Loucy (cell line): ENCODE results near the gene ITGA11.

Experiments used
- H2AFZ ChIP-seq: fragments of 200-600 bp; sonication (generic); 2 replicates; pipeline ENCODE4 v1.6.0; 2016; ENCODE audit warnings: antibody characterized with exemption, mild to moderate bottlenecking, low read length, moderate library complexity
- H3F3A ChIP-seq: fragments of 200-600 bp; 2 replicates; pipeline ENCODE4 v1.6.0; 2016; ENCODE audit warnings: antibody characterized with exemption, low read depth, mild to moderate bottlenecking
- H3K27me3 ChIP-seq: fragments of 200-600 bp; sonication (generic); 2 replicates; pipeline ENCODE4 v1.6.1; 2014; ENCODE audit warnings: low read length, mild to moderate bottlenecking; ENCODE audit not compliant: insufficient read depth, poor library complexity, severe bottlenecking
- H3K36me3 ChIP-seq: fragments of 200-600 bp; sonication (generic); 2 replicates; pipeline ENCODE4 v1.6.1; 2016; ENCODE audit warnings: low read length; ENCODE audit not compliant: insufficient read depth
- H3K4me1 ChIP-seq: fragments of 200-600 bp; sonication (generic); 2 replicates; pipeline ENCODE4 v1.5.1; 2014; ENCODE audit warnings: low read length, mild to moderate bottlenecking; ENCODE audit not compliant: insufficient read depth, poor library complexity, severe bottlenecking
- H3K4me2 ChIP-seq: fragments of 200-600 bp; sonication (generic); 2 replicates; pipeline ENCODE4 v1.6.0; 2014; ENCODE audit warnings: antibody characterized with exemption, low read length, low read depth, mild to moderate bottlenecking; ENCODE audit not compliant: poor library complexity, severe bottlenecking
- H3K4me3 ChIP-seq: fragments of 200-600 bp; sonication (generic); 2 replicates; pipeline ENCODE4 v1.5.1; 2014; ENCODE audit warnings: low read length, mild to moderate bottlenecking, mixed read lengths; ENCODE audit not compliant: poor library complexity, severe bottlenecking
- H3K79me2 ChIP-seq: fragments of 200-600 bp; sonication (generic); 2 replicates; pipeline ENCODE4 v1.6.1; 2014; ENCODE audit warnings: low read length; ENCODE audit not compliant: insufficient read depth
- H3K9ac ChIP-seq: fragments of 200-600 bp; sonication (generic); 2 replicates; pipeline ENCODE4 v1.6.0; 2014; ENCODE audit warnings: mild to moderate bottlenecking, low read depth, low read length, moderate library complexity; ENCODE audit not compliant: poor library complexity, severe bottlenecking
- H3K9me2 ChIP-seq: fragments of 200-600 bp; sonication (generic); replicated peaks from 2 replicates; pipeline ENCODE4 v1.6.1; 2016; ENCODE audit warnings: low read depth, low read length, mixed read lengths
- H3K9me3 ChIP-seq: fragments of 200-600 bp; sonication (generic); 2 replicates; pipeline ENCODE4 v1.6.1; 2014; ENCODE audit warnings: mild to moderate bottlenecking, antibody characterized with exemption, low read length, low read depth; ENCODE audit not compliant: insufficient read depth
- H4K20me1 ChIP-seq: fragments of 200-600 bp; sonication (generic); 2 replicates; pipeline ENCODE4 v1.6.0; 2014; ENCODE audit warnings: antibody characterized with exemption, low read length, mild to moderate bottlenecking; ENCODE audit not compliant: insufficient read depth, poor library complexity, severe bottlenecking
- CTCF ChIP-seq: fragments of 200-600 bp; sonication (generic); conservative IDR thresholded peaks from 2 replicates; pipeline ENCODE4 v1.5.1; 2014; ENCODE audit warnings: mild to moderate bottlenecking, antibody characterized with exemption, low read length
- EZH2phosphoT487 ChIP-seq: fragments of 200-600 bp; IDR thresholded peaks from 2 replicates; pipeline ENCODE4 v1.6.1; 2018; ENCODE audit warnings: antibody characterized with exemption, mild to moderate bottlenecking, moderate library complexity, borderline replicate concordance

ITGA11 gene

GRCh38 chr15:68415061-68415460 is 16.9 kb downstream of the ITGA11 start:
- no peaks in the 10 kb centered on the region for H3K9me3 ChIP-seq
- H3K27me3 ChIP-seq: no peaks in the 10 kb centered on the region
- no peaks in the 10 kb centered on the region for H3K4me1 ChIP-seq
- no peak overlapping the region for H3K9ac ChIP-seq
- no peak overlapping the region for H3K4me2 ChIP-seq
- no peaks in the 10 kb centered on the region for H3K36me3 ChIP-seq
- H2AFZ ChIP-seq: no peak overlapping the region
- TF ChIP-seq CTCF: no peak
- TF ChIP-seq EZH2phosphoT487: no peak
- no peaks in the 10 kb centered on the region for H3F3A ChIP-seq
- no peaks in the 10 kb centered on the region for H4K20me1 ChIP-seq
- no peaks in the 10 kb centered on the region for H3K79me2 ChIP-seq
- H3K9me2 ChIP-seq: no peaks in the 10 kb centered on the region
- no peak overlapping the region for H3K4me3 ChIP-seq

- no peak overlapping the region for H3K4me2 ChIP-seq
- H3K9me3 ChIP-seq: no peaks in the 10 kb centered on the region
- TF ChIP-seq CTCF (no peak), EZH2phosphoT487 (no peak)
- H3K79me2 ChIP-seq: no peaks in the 10 kb centered on the region
- H4K20me1 ChIP-seq: no peaks in the 10 kb centered on the region
- no peak overlapping the region for H2AFZ ChIP-seq
- no peak overlapping the region for H3K9ac ChIP-seq
- no peaks in the 10 kb centered on the region for H3K9me2 ChIP-seq
- H3K4me1 ChIP-seq: no peaks in the 10 kb centered on the region
- no peak overlapping the region for H3K4me3 ChIP-seq
- no peaks in the 10 kb centered on the region for H3K27me3 ChIP-seq
- H3K36me3 ChIP-seq: no peaks in the 10 kb centered on the region
- no peaks in the 10 kb centered on the region for H3F3A ChIP-seq
Observed at GRCh38 chr15:68414591-68414990, 17.4 kb downstream of the ITGA11 start.

DNA sequence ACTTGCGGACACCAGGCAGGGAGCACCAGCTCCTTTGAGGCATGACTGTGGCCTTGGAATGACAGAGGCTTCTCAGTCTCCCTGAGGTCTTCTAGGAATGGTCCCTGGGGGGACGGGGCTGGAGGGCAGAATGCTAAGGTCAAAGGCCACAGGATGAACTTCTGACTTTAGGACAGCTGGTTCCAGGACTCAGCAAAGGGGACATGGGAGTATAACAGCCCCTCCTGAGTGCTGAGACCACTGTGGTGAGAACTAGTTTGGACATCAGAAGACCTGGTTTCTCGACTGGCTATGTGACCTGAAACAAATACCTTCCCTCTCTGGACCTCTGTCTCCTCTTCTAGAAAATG is 17.8 kb downstream of the ITGA11 start:
- no peaks in the 10 kb centered on the region for H3K9me3 ChIP-seq
- no peaks in the 10 kb centered on the region for H3K4me1 ChIP-seq
- no peaks in the 10 kb centered on the region for H4K20me1 ChIP-seq
- no peak overlapping the region for H2AFZ ChIP-seq
- H3K79me2 ChIP-seq: no peaks in the 10 kb centered on the region
- no peaks in the 10 kb centered on the region for H3K27me3 ChIP-seq
- no peak overlapping the region for H3K4me3 ChIP-seq
- H3K36me3 ChIP-seq: no peaks in the 10 kb centered on the region
- H3K9ac ChIP-seq: no peak overlapping the region
- H3K4me2 ChIP-seq: no peak overlapping the region
- H3F3A ChIP-seq: no peaks in the 10 kb centered on the region
- no peaks in the 10 kb centered on the region for H3K9me2 ChIP-seq
- TF ChIP-seq EZH2phosphoT487 (no peak), CTCF (no peak)
